Measurements from ENCODE around the gene SLC24A3. TPM values are rescaled to one million over a fixed set of nuclear protein-coding genes. Genes with fewer than 3 reads are reported as not detected.

The SLC24A3 gene
- total RNA-seq, 1 experiment from 2014 or later, result 0.14 TPM

DNA sequence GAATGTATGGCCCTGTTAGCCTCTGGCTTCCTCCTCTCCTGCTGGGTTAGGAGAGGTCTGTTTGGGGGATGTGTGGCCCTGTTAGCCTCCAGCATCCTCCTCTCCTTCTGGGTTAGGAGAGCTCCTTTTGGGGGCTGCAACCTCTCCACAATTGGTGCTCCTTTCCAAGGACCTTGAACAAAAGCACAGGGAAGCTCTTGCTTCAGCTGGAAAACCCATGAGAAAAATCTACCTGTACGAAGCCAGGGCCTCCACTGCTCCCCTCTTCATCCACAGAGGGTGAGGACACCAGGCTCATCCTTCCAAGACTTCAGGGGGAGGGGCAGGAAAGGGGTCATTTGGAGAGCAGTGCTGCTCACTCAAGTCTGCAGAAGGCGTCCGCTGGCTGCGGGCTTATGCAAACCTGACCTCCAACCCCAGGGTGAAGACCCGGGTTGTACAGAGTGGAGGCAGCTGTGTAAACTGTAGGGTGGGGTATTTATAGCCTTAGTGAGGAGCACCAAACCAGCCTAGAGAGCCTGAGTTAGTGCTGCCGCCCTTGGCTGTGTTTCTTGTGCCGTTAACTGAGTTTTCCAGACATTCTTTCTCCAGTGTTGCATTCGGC lies 62.1 kb downstream of the SLC24A3 start:
- no TSS peak for BruUV-seq (replicated peaks)
- Histone ChIP-seq H3K4me1 (peaks cover 57% of the 10 kb centered on the region), H3K9me3 (no peaks in the 10 kb centered on the region), H3K27me3 (replicated peaks; ENCODE audit: control insufficient read depth, insufficient read depth, low read length) (no peaks in the 10 kb centered on the region), H3K4me3 (ENCODE audit: low read depth, low read length) (no peak overlapping the region), H3K36me3 (ENCODE audit: control insufficient read depth, insufficient read depth, low read length) (no peaks in the 10 kb centered on the region)
- H3K4me1 Mint-ChIP-seq (ENCODE audit: low read depth, unreplicated experiment), result peaks cover 36% of the 10 kb centered on the region
- H3K36me3 Mint-ChIP-seq (ENCODE audit: insufficient read depth, unreplicated experiment), result no peaks in the 10 kb centered on the region
- H3K9me3 Mint-ChIP-seq (ENCODE audit: unreplicated experiment), result peaks cover 6% of the 10 kb centered on the region
- peak overlapping the region; percentile 90 for H3K27ac Mint-ChIP-seq (ENCODE audit: unreplicated experiment)
- ChIA-PET POLR2A (no interaction called here), CTCF (interaction anchor here (1.3 kb wide), 1 partner anchor 12 kb away, joined by 3 read pairs; no protein-coding TSS in a partner anchor)
- peak; percentile 52 to 81 for DNase-seq
- H3K4me3 Mint-ChIP-seq (ENCODE audit: unreplicated experiment), result peak overlapping the region; percentile 61
- H3K27me3 Mint-ChIP-seq (ENCODE audit: insufficient read depth, unreplicated experiment), result no peaks in the 10 kb centered on the region
- TF ChIP-seq, protein P1, sequence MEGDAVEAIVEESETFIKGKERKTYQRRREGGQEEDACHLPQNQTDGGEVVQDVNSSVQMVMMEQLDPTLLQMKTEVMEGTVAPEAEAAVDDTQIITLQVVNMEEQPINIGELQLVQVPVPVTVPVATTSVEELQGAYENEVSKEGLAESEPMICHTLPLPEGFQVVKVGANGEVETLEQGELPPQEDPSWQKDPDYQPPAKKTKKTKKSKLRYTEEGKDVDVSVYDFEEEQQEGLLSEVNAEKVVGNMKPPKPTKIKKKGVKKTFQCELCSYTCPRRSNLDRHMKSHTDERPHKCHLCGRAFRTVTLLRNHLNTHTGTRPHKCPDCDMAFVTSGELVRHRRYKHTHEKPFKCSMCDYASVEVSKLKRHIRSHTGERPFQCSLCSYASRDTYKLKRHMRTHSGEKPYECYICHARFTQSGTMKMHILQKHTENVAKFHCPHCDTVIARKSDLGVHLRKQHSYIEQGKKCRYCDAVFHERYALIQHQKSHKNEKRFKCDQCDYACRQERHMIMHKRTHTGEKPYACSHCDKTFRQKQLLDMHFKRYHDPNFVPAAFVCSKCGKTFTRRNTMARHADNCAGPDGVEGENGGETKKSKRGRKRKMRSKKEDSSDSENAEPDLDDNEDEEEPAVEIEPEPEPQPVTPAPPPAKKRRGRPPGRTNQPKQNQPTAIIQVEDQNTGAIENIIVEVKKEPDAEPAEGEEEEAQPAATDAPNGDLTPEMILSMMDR (IDR thresholded peaks at IDR 0.05; ENCODE audit: insufficient read depth in 1 of 2, low read depth in 1 of 2, low read length in 1 of 2, severe bottlenecking in 1 of 2, unreplicated experiment in 1 of 2), result no peak
- intact Hi-C loops (cut with micrococcal nuclease; ENCODE audit: unreplicated experiment), result loop anchor here (1.0 to 2.0 kb wide), 2 partner anchors 9 to 22 kb away; no protein-coding TSS in a partner anchor

DNA sequence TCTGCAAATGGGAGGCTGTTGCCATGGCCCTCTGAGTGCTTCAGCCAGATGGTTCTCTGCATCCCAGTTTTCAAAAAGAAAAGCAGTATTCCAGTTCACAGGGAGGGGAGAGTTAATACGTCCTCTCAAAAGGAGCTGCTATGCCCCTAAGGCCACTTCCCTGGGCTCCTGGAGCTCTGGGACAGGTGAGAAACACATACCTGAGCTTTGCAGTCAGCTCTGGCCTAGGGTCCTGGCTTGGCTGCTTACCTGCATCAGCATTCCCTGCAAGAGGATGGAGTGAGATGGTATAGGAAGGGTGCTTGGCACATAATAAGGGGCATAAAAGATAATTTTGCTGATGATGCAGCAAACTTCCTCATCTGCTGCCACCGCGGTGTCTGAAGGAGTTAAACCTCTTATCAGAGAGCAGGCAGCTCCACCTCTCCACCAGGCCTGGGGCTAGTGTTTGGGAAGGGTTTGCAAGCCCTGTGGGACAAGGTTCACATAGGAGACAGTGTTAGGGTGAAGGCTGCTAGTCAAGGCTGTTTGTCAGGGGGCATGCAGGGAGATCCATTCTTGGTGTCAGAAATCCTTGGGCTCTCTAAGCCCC lies 62.7 kb downstream of the SLC24A3 start:
- peak overlapping the region; percentile 61 for H3K4me3 Mint-ChIP-seq (ENCODE audit: unreplicated experiment)
- CTCF ChIA-PET, result interaction anchor here (1.3 kb wide), 1 partner anchor 13 kb away, joined by 3 read pairs; no protein-coding TSS in a partner anchor

DNA sequence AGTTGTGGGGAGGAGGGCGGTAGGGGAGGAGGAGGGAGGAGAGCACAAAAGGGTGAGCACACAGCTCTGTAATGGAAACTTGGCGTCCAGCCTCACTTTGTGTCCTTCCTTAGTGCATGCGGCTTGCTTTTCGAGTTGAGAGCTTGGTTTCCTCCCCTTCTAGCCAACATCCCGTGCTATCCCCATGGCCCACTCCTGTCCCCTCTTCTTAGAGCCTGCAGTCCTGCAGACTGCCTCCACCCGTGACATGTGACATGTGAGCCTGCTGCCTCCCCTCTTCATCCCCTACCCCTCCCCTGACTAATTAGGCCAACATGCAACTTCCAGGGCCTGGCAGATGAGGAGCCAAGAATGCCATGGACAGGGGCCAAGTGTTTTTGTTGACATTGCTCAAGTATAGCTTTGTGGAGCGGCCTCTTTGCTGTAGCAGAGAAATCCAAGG lies 63.2 kb downstream of the SLC24A3 start:
- Histone ChIP-seq H3K4me1 (peaks cover 57% of the 10 kb centered on the region), H3K4me3 (ENCODE audit: low read depth, low read length) (no peak overlapping the region), H3K9me3 (no peaks in the 10 kb centered on the region), H3K27me3 (replicated peaks; ENCODE audit: control insufficient read depth, insufficient read depth, low read length) (no peaks in the 10 kb centered on the region), H3K36me3 (ENCODE audit: control insufficient read depth, insufficient read depth, low read length) (no peaks in the 10 kb centered on the region)
- no peaks in the 10 kb centered on the region for H3K36me3 Mint-ChIP-seq (ENCODE audit: insufficient read depth, unreplicated experiment)
- H3K4me1 Mint-ChIP-seq (ENCODE audit: low read depth, unreplicated experiment), result peaks cover 36% of the 10 kb centered on the region
- intact Hi-C loops (cut with micrococcal nuclease; ENCODE audit: unreplicated experiment), result loop anchor here (1.0 to 2.0 kb wide), 2 partner anchors 8 to 23 kb away; no protein-coding TSS in a partner anchor
- TF ChIP-seq, protein P1 (IDR thresholded peaks at IDR 0.05; ENCODE audit: insufficient read depth in 1 of 2, low read depth in 1 of 2, low read length in 1 of 2, severe bottlenecking in 1 of 2, unreplicated experiment in 1 of 2), result no peak
- CTCF ChIA-PET, result interaction anchor here (1.3 kb wide), 1 partner anchor 13 kb away, joined by 3 read pairs; no protein-coding TSS in a partner anchor
- H3K27me3 Mint-ChIP-seq (ENCODE audit: insufficient read depth, unreplicated experiment), result no peaks in the 10 kb centered on the region
- BruUV-seq (replicated peaks), result no TSS peak
- POLR2A ChIA-PET, result no interaction called here
- no peak for DNase-seq
- H3K9me3 Mint-ChIP-seq (ENCODE audit: unreplicated experiment), result peaks cover 11% of the 10 kb centered on the region
- H3K27ac Mint-ChIP-seq (ENCODE audit: unreplicated experiment), result peak overlapping the region; percentile 90
- H3K4me3 Mint-ChIP-seq (ENCODE audit: unreplicated experiment), result peak overlapping the region; percentile 61

More for the DNA sequence above, 62.7 kb downstream of the SLC24A3 start:
- intact Hi-C loops (cut with micrococcal nuclease; ENCODE audit: unreplicated experiment), result loop anchor here (1.0 to 2.0 kb wide), 2 partner anchors 8 to 22 kb away; no protein-coding TSS in a partner anchor
- no TSS peak for BruUV-seq (replicated peaks)
- H3K4me1 ChIP-seq, result peaks cover 57% of the 10 kb centered on the region
- H3K4me1 Mint-ChIP-seq (ENCODE audit: low read depth, unreplicated experiment), result peaks cover 36% of the 10 kb centered on the region
- peak overlapping the region; percentile 90 for H3K27ac Mint-ChIP-seq (ENCODE audit: unreplicated experiment)
- H3K9me3 Mint-ChIP-seq (ENCODE audit: unreplicated experiment), result peaks cover 11% of the 10 kb centered on the region
- POLR2A ChIA-PET, result no interaction called here
- no peaks in the 10 kb centered on the region for H3K36me3 ChIP-seq (ENCODE audit: control insufficient read depth, insufficient read depth, low read length)
- no peak overlapping the region for H3K4me3 ChIP-seq (ENCODE audit: low read depth, low read length)
- no peaks in the 10 kb centered on the region for H3K9me3 ChIP-seq
- no peaks in the 10 kb centered on the region for H3K36me3 Mint-ChIP-seq (ENCODE audit: insufficient read depth, unreplicated experiment)
- no peaks in the 10 kb centered on the region for H3K27me3 ChIP-seq (replicated peaks; ENCODE audit: control insufficient read depth, insufficient read depth, low read length)
- DNase-seq, result peak; percentile 76 to 82
- H3K27me3 Mint-ChIP-seq (ENCODE audit: insufficient read depth, unreplicated experiment), result no peaks in the 10 kb centered on the region
- TF ChIP-seq, protein P1 (IDR thresholded peaks at IDR 0.05; ENCODE audit: insufficient read depth in 1 of 2, low read depth in 1 of 2, low read length in 1 of 2, severe bottlenecking in 1 of 2, unreplicated experiment in 1 of 2), result no peak
